Heart left ventricle (tissue), 16 donors: ENCODE results near the gene ACR. TPM values are rescaled to one million over a fixed set of nuclear protein-coding genes. Genes with fewer than 3 reads are reported as not detected.

Experiments used
- ATAC-seq, 4 donors: fragments of 200-7000 bp; cut with Tn5 transposase; one replicate each; pipeline ENCODE4 v1.9.1; 2020 to 2022; ENCODE audit warnings: moderate library complexity in 4 of 4, mild to moderate bottlenecking in 3 of 4, moderate number of reproducible peaks in 1 of 4
- DNase-seq, 5 donors: peaks; one replicate each; pipeline ENCODE4 v3.0.0-alpha.2; 2020
- H3K27ac ChIP-seq, 12 donors: fragments of 200-600 bp; sonication (generic) in 4 of 12; one replicate each; pipeline versions ENCODE4 v1.5.0 to v1.8.0; 2016 to 2022; ENCODE audit warnings: mild to moderate bottlenecking in 2 of 12
- H3K27me3 ChIP-seq, 9 donors: fragments of 200-600 bp; sonication (generic) in 2 of 9; one replicate each; pipeline versions ENCODE4 v1.5.1 to v1.8.0; 2016 to 2022; ENCODE audit warnings: mild to moderate bottlenecking in 3 of 9
- H3K36me3 ChIP-seq, 9 donors: fragments of 200-600 bp; sonication (generic) in 2 of 9; one replicate each; pipeline versions ENCODE4 v1.5.0 to v1.8.0; 2018 to 2022; ENCODE audit warnings: mild to moderate bottlenecking in 2 of 9
- H3K4me1 ChIP-seq, 12 donors: fragments of 200-600 bp; sonication (generic) in 4 of 12; one replicate each; pipeline versions ENCODE4 v1.5.0 to v1.8.0; 2016 to 2022; ENCODE audit warnings: mild to moderate bottlenecking in 3 of 12
- H3K4me3 ChIP-seq, 12 donors: fragments of 200-600 bp; sonication (generic) in 4 of 12; one replicate each; pipeline versions ENCODE4 v1.5.0 to v1.8.0; 2017 to 2022; ENCODE audit warnings: mild to moderate bottlenecking in 9 of 12, moderate library complexity in 4 of 12
- H3K9me3 ChIP-seq, 12 donors: fragments of 200-600 bp; sonication (generic) in 4 of 12; one replicate each; pipeline versions ENCODE4 v1.5.0 to v1.8.0; 2016 to 2022; ENCODE audit warnings: mild to moderate bottlenecking in 1 of 12
- CTCF ChIP-seq, 12 donors: fragments of 200-600 bp; sonication (generic) in 4 of 12; IDR thresholded peaks; one replicate each; pipeline versions ENCODE4 v1.5.0 to v1.8.0; 2018 to 2022; ENCODE audit warnings: antibody characterized with exemption in 12 of 12, mild to moderate bottlenecking in 5 of 12
- POLR2A ChIP-seq, 2 donors: fragments of 450-650 bp; IDR thresholded peaks; one replicate each; pipeline ENCODE4 v1.6.1; 2017; ENCODE audit warnings: antibody characterized with exemption in 2 of 2, mild to moderate bottlenecking in 2 of 2, moderate library complexity in 2 of 2
- WGBS, 4 donors: extraction: QIAGEN DNeasy Blood & Tissue Kit in 2 of 4; methylation state at CpG; one replicate each; pipeline versions ENCODE4 v1.1.5 to v1.1.7; 2013 to 2018; 5-methylcytosine and 5-hydroxymethylcytosine counted together
- intact Hi-C, 10 donors: fragments of 100-400 bp; cut with DNase I; formaldehyde crosslinking; loops; one replicate each; pipeline versions ENCODE4 v1.11.1 to v1.14.2; 2022
- polyA plus RNA-seq, 2 donors: library from polyadenylated mRNA; stranded (reverse); fragments of 200-250 nt; gene quantifications; one replicate each; pipeline ENCODE4 v1.2.3, GENCODE V29; 2013
- total RNA-seq, 9 donors: library from RNA; depleted of rRNA in 2 of 9; stranded (reverse); fragments of >200 nt in 2 of 9; fragmentation: NEBNext Ultra II Directional in 3 of 9; extraction: Animal tissue kit (Norgen Biotek cat#: 25700) in 3 of 9; gene quantifications; one replicate each; pipeline versions ENCODE4 v1.1.0 to v1.2.4, GENCODE V29; 2016 to 2023
- donor health status: ischemic (EF 13 %, LVEDD 7.1; RV severe dilation, severe dysfunction).
- donor health status: healthy with polysubstance abuse.
- donor health status: DM: no; HTN: yes; CAD: no.
- donor health status: DM: no; HTN: no; CAD: no.
- donor health status: ischemic (EF 25% LVEDD 6.9; RV normal size, moderate dysfunction).
- donor health status: ischemic (EF 25% LVEDD 5.7; RV mildly dilated, moderate dysfunction).
- donor health status: healthy.
- donor health status: DM: yes; HTN: yes; CAD: no.
- donor health status: ischemic (EF 35%, LVEDD 5.7; RV mildly dilated, moderate dysfunction).
- donor health status: nonischemic (EF 11% LVEDD 7.7; RV severe dilation, severe dysfunction).
- donor health status: DM: yes; HTN: yes; CAD: no.
- donor health status: PGD.
- donor health status: ischemic (EF 29% LVEDD 5.4; RV normal size, mild dysfunction).
- donor health status: nonischemic (EF 23%, LVEDD 6.1; RV moderate dilation, normal function).

ACR gene
- total and polyA plus RNA-seq, 11 donors: 0.12 to 1.2 (median 0.50) TPM; not detected in 2

GRCh38 chr22:50721257-50721844 lies 16.7 kb upstream of the ACR start:
- peaks cover 0 to 53% (median 17%) of the 10 kb centered on the region in 12 donors for H3K4me1 ChIP-seq
- H3K27ac ChIP-seq: no peak overlapping the region
- H3K27me3 ChIP-seq: peaks cover 0 to 25% (median 6%) of the 10 kb centered on the region in 9 donors
- 71 to 82% (median 79%) methylated on average over 30 to 32 of the region's 32 CpGs for WGBS, 4 donors
- intact Hi-C loops: no loop called here
- H3K4me3 ChIP-seq: no peak overlapping the region
- DNase-seq: peak in 1 of 5 donors; percentile 54
- TF ChIP-seq CTCF (IDR thresholded peaks at IDR 0.05) (no peak), POLR2A (IDR thresholded peaks at IDR 0.05) (no peak)
- no peaks in the 10 kb centered on the region for H3K9me3 ChIP-seq
- peaks cover 0 to 70% (median 11%) of the 10 kb centered on the region in 9 donors for H3K36me3 ChIP-seq
- ATAC-seq: no peak

- H3K9me3 ChIP-seq: no peaks in the 10 kb centered on the region
- peak in 1 of 5 donors; percentile 55 for DNase-seq
- H3K27me3 ChIP-seq: peaks cover 0 to 25% (median 6%) of the 10 kb centered on the region in 9 donors
- intact Hi-C loops: no loop called here
- no peak overlapping the region for H3K4me3 ChIP-seq
- peaks cover 0 to 62% (median 23%) of the 10 kb centered on the region in 12 donors for H3K4me1 ChIP-seq
- 88 to 92% (median 90%) methylated on average over 26 to 33 of the region's 33 CpGs for WGBS, 4 donors
- ATAC-seq: no peak
- peaks cover 0 to 75% (median 12%) of the 10 kb centered on the region in 9 donors for H3K36me3 ChIP-seq
- no peak overlapping the region for H3K27ac ChIP-seq
- no peak for TF ChIP-seq CTCF (IDR thresholded peaks at IDR 0.05)
- TF ChIP-seq POLR2A (IDR thresholded peaks at IDR 0.05): no peak
Measured at GRCh38 chr22:50722048-50722701, 15.8 kb upstream of the ACR start.

GRCh38 chr22:50722716-50723428 lies 15.1 kb upstream of the ACR start:
- peak in 1 of 5 donors; percentile 36 for DNase-seq
- ATAC-seq: no peak
- Histone ChIP-seq H3K27ac (no peak overlapping the region), H3K36me3 (peaks cover 0 to 70% (median 12%) of the 10 kb centered on the region in 9 donors), H3K4me3 (no peak overlapping the region), H3K9me3 (no peaks in the 10 kb centered on the region), H3K27me3 (peaks cover 0 to 25% (median 6%) of the 10 kb centered on the region in 9 donors), H3K4me1 (peaks cover under 1 to 69% (median 30%) of the 10 kb centered on the region in 12 donors)
- intact Hi-C loops: no loop called here
- 82 to 95% (median 89%) methylated on average over 12 of the region's 12 CpGs for WGBS, 4 donors
- TF ChIP-seq CTCF (IDR thresholded peaks at IDR 0.05) (no peak), POLR2A (IDR thresholded peaks at IDR 0.05) (no peak)

GRCh38 chr22:50723991-50724390 lies 14.0 kb upstream of the ACR start:
- WGBS, 4 donors: 68 to 85% (median 79%) methylated on average over 7 of the region's 7 CpGs
- intact Hi-C loops: no loop called here
- Histone ChIP-seq H3K4me3 (no peak overlapping the region), H3K27me3 (peaks cover 0 to 25% (median 6%) of the 10 kb centered on the region in 9 donors), H3K9me3 (no peaks in the 10 kb centered on the region), H3K36me3 (peaks cover 0 to 65% (median 12%) of the 10 kb centered on the region in 9 donors), H3K27ac (no peak overlapping the region), H3K4me1 (peaks cover 4 to 74% (median 36%) of the 10 kb centered on the region in 12 donors)
- no peak for TF ChIP-seq CTCF (IDR thresholded peaks at IDR 0.05)
- no peak for TF ChIP-seq POLR2A (IDR thresholded peaks at IDR 0.05)
- no peak for ATAC-seq
- DNase-seq: peak in 1 of 5 donors; percentile 33
